GM23338 (cell line): Measurements from ENCODE around the gene CCR7.

Experiments
- CREB1 ChIP-seq: fragments of 250-450 bp; sonication (Bioruptor Pico); IDR thresholded peaks from 2 replicates; pipeline ENCODE4 v1.5.0; 2020; ENCODE audit warnings: low read depth, mild to moderate bottlenecking, moderate library complexity
- EZH2 ChIP-seq: fragments of 200-600 bp; sonication (generic); IDR thresholded peaks from one replicate; pipeline ENCODE4 v1.8.0; 2017; ENCODE audit warnings: antibody characterized with exemption, mild to moderate bottlenecking, low read depth; ENCODE audit not compliant: unreplicated experiment
- EZH2phosphoT487 ChIP-seq: fragments of 200-600 bp; sonication (generic); IDR thresholded peaks from one replicate; pipeline ENCODE4 v1.8.1; 2018; ENCODE audit warnings: antibody characterized with exemption; ENCODE audit not compliant: unreplicated experiment
- JUNB ChIP-seq: IDR thresholded peaks from one replicate; pipeline ENCODE4 v1.6.1; 2016; ENCODE audit warnings: antibody characterized with exemption; ENCODE audit not compliant: unreplicated experiment
- POLR2AphosphoS5 ChIP-seq: IDR thresholded peaks from 2 replicates; pipeline ENCODE4 v1.6.1; 2016; ENCODE audit warnings: antibody characterized with exemption, low read depth
- STAT1 ChIP-seq: IDR thresholded peaks from one replicate; pipeline ENCODE4 v1.6.1; 2016; ENCODE audit warnings: antibody characterized with exemption; ENCODE audit not compliant: unreplicated experiment
- ZNF114 ChIP-seq: fragments of 250-450 bp; sonication (Bioruptor Pico); IDR thresholded peaks from 2 replicates; pipeline ENCODE4 v1.5.0; 2020; ENCODE audit warnings: mild to moderate bottlenecking, moderate library complexity
- ZNF331 ChIP-seq: fragments of 250-450 bp; sonication (Bioruptor Pico); IDR thresholded peaks from 2 replicates; pipeline ENCODE4 v1.5.0; 2020; ENCODE audit warnings: low read depth, mild to moderate bottlenecking, moderate library complexity
- ZNF462 ChIP-seq: fragments of 250-450 bp; sonication (Bioruptor Pico); IDR thresholded peaks from 2 replicates; pipeline ENCODE4 v1.5.0; 2020; ENCODE audit warnings: mild to moderate bottlenecking, moderate library complexity
- TF ChIP-seq, protein P1 (sequence below), 2 experiments: fragments of 200-600 bp in 1 of 2; sonication (generic) in 1 of 2; conservative IDR thresholded peaks; 2 replicates each; pipeline versions ENCODE4 v1.5.1 to v1.6.1; 2016 to 2017; ENCODE audit warnings: antibody characterized with exemption in 2 of 2, low read depth in 2 of 2, mild to moderate bottlenecking in 2 of 2, moderate library complexity in 1 of 2
- TF ChIP-seq, protein P2 (sequence below): IDR thresholded peaks from one replicate; pipeline ENCODE4 v1.6.1; 2018; ENCODE audit warnings: antibody characterized with exemption; ENCODE audit not compliant: unreplicated experiment
- TF ChIP-seq, protein P3 (sequence below): IDR thresholded peaks from 2 replicates; pipeline ENCODE4 v1.6.1; 2016; ENCODE audit warnings: antibody characterized with exemption

DNA sequence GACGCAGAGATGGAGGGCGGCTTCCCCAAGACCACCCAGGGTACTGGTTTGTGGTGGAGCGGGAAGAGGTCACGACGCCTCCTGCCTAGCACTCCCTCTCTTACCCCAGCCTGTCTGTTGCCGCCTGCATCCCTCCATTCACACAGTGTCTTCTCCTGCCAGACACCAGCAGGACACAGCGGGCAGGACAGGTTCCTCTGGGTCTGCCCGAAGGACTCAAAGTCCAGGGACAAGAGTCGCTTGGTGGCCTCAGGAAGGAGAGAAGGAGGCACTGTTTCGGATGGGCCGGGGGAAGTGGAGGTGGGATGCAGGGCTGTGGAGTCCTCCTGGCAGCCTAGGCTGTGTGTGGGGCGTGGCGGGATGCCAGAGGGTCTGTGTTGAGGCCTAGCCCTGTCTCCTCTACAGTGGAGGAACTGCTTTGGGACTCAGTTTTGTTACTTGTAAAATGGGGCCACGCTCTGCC is 44.2 kb downstream of the CCR7 start:
- TF ChIP-seq, protein P1, sequence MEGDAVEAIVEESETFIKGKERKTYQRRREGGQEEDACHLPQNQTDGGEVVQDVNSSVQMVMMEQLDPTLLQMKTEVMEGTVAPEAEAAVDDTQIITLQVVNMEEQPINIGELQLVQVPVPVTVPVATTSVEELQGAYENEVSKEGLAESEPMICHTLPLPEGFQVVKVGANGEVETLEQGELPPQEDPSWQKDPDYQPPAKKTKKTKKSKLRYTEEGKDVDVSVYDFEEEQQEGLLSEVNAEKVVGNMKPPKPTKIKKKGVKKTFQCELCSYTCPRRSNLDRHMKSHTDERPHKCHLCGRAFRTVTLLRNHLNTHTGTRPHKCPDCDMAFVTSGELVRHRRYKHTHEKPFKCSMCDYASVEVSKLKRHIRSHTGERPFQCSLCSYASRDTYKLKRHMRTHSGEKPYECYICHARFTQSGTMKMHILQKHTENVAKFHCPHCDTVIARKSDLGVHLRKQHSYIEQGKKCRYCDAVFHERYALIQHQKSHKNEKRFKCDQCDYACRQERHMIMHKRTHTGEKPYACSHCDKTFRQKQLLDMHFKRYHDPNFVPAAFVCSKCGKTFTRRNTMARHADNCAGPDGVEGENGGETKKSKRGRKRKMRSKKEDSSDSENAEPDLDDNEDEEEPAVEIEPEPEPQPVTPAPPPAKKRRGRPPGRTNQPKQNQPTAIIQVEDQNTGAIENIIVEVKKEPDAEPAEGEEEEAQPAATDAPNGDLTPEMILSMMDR (conservative IDR thresholded peaks at IDR 0.05; ENCODE audit: low read depth in 2 of 2), result no peak
- no peak for TF ChIP-seq EZH2
- TF ChIP-seq, protein P2, sequence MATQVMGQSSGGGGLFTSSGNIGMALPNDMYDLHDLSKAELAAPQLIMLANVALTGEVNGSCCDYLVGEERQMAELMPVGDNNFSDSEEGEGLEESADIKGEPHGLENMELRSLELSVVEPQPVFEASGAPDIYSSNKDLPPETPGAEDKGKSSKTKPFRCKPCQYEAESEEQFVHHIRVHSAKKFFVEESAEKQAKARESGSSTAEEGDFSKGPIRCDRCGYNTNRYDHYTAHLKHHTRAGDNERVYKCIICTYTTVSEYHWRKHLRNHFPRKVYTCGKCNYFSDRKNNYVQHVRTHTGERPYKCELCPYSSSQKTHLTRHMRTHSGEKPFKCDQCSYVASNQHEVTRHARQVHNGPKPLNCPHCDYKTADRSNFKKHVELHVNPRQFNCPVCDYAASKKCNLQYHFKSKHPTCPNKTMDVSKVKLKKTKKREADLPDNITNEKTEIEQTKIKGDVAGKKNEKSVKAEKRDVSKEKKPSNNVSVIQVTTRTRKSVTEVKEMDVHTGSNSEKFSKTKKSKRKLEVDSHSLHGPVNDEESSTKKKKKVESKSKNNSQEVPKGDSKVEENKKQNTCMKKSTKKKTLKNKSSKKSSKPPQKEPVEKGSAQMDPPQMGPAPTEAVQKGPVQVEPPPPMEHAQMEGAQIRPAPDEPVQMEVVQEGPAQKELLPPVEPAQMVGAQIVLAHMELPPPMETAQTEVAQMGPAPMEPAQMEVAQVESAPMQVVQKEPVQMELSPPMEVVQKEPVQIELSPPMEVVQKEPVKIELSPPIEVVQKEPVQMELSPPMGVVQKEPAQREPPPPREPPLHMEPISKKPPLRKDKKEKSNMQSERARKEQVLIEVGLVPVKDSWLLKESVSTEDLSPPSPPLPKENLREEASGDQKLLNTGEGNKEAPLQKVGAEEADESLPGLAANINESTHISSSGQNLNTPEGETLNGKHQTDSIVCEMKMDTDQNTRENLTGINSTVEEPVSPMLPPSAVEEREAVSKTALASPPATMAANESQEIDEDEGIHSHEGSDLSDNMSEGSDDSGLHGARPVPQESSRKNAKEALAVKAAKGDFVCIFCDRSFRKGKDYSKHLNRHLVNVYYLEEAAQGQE, result no peak
- TF ChIP-seq POLR2AphosphoS5, result no peak
- no peak for TF ChIP-seq CREB1 (CRISPR knock-in tag)
- no peak for TF ChIP-seq EZH2phosphoT487
- no peak for TF ChIP-seq ZNF331 (CRISPR knock-in tag)
- no peak for TF ChIP-seq JUNB
- TF ChIP-seq ZNF114, result no peak
- TF ChIP-seq, protein P3, sequence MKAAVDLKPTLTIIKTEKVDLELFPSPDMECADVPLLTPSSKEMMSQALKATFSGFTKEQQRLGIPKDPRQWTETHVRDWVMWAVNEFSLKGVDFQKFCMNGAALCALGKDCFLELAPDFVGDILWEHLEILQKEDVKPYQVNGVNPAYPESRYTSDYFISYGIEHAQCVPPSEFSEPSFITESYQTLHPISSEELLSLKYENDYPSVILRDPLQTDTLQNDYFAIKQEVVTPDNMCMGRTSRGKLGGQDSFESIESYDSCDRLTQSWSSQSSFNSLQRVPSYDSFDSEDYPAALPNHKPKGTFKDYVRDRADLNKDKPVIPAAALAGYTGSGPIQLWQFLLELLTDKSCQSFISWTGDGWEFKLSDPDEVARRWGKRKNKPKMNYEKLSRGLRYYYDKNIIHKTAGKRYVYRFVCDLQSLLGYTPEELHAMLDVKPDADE, result no peak
- no peak for TF ChIP-seq STAT1
- no peak for TF ChIP-seq ZNF462 (CRISPR knock-in tag)
